IPS-20b (cell line): ENCODE results near the gene RGS9.

Experiments used
- H3K27ac ChIP-seq: one replicate; pipeline ENCODE4 v1.5.1; 2013; ENCODE audit warnings: low read length
- H3K27me3 ChIP-seq: 2 replicates; pipeline ENCODE4 v1.6.1; 2013; ENCODE audit warnings: mild to moderate bottlenecking, low read length, inconsistent platforms; ENCODE audit not compliant: insufficient read depth
- H3K36me3 ChIP-seq: 2 replicates; pipeline ENCODE4 v1.6.1; 2013; ENCODE audit warnings: low read depth, mild to moderate bottlenecking, inconsistent platforms, low read length, moderate library complexity; ENCODE audit not compliant: insufficient read depth
- H3K4me1 ChIP-seq: 2 replicates; pipeline ENCODE4 v1.6.1; 2013; ENCODE audit warnings: mild to moderate bottlenecking, control low read depth, inconsistent platforms, low read length, moderate library complexity; ENCODE audit not compliant: insufficient read depth
- H3K4me3 ChIP-seq: 2 replicates; pipeline ENCODE4 v1.5.1; 2013; ENCODE audit warnings: mild to moderate bottlenecking, low read length, inconsistent platforms
- H3K9ac ChIP-seq: 2 replicates; pipeline ENCODE4 v1.6.1; 2013; ENCODE audit warnings: low read depth, mild to moderate bottlenecking, inconsistent platforms, low read length, moderate library complexity
- H3K9me3 ChIP-seq: 2 replicates; pipeline ENCODE4 v1.6.1; 2013; ENCODE audit warnings: mild to moderate bottlenecking, low read depth, low read length, inconsistent platforms; ENCODE audit not compliant: insufficient read depth

Gene RGS9

DNA sequence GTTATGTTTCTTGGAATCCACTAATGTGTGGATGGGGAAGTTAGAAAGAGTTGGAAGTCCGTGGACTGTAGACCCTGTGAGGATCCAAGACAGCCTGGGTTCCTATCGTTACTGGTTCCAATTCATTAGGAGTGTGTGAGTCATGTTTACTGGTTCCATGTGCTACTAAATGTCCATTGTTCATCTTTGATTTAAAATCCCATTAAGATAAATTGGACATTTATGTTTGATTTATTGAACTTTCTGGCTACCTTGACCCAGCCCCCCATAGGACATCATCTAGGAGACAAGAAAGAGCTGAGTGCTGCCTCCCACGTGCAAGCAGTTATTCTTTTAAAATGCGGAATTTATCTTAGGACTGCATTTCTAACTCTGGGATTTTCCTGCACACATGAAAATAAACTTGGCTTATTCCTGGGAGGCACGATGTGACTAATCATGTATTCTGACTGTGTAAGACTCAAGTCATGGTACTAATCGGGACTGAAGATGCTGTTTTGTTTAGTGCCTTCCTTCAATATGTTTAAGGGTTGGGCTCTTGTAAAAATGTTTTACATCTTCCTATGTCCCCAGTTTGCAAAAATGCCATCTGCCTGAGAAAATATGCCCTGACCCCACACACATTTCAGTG, 53.4 kb downstream of the RGS9 start:
- Histone ChIP-seq H3K27ac (no peak overlapping the region), H3K27me3 (no peaks in the 10 kb centered on the region), H3K4me3 (no peak overlapping the region), H3K9me3 (no peaks in the 10 kb centered on the region), H3K9ac (no peak overlapping the region), H3K4me1 (peaks cover 11% of the 10 kb centered on the region), H3K36me3 (no peaks in the 10 kb centered on the region)

DNA sequence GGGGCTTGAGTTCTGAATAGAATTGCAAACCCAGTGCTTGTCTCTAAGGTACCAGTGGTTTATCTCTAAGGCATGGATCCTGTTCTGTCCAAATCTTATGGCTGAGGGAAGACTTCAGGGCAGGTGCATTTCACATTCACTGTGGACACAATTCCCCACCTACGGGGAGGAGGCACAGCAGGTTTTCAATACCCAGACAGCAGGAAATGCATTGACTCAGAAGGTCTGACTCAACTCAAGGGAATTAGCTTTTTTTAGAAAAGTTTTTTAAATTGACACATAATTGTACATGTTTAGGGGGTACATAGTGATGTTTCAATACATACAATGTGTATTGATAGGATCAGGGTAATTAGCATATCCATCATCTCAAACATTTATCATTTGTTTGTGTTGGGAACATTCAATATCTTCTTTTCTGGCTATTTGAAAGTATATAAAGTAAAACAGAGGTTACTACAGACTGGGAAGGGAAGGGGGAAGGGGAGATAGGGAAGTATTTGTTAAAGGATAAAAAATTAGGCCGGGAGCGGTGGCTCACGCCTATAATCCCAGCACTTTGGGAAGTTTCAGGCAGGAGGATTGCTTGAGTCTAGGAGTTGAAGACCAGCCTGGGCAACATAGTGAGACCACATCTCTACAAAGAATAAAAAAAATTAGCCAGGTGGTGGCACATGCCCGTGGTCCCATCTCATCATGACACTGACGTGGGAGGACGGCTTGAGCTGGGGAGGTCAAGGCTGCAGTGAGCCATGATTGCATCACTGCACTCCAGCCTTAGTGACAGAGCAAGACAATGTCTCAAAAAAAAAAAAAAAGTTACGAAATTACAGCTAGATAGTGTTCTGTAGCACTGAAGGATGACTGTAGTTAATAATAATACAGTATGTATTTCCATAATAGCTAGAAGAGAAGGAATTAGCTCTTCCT, 54.9 kb downstream of the RGS9 start:
- Histone ChIP-seq H3K27ac (no peak overlapping the region), H3K4me3 (no peak overlapping the region), H3K36me3 (no peaks in the 10 kb centered on the region), H3K4me1 (peaks cover 8% of the 10 kb centered on the region), H3K9me3 (no peaks in the 10 kb centered on the region), H3K27me3 (no peaks in the 10 kb centered on the region), H3K9ac (no peak overlapping the region; the same call in 1 of the 2 replicates)

DNA sequence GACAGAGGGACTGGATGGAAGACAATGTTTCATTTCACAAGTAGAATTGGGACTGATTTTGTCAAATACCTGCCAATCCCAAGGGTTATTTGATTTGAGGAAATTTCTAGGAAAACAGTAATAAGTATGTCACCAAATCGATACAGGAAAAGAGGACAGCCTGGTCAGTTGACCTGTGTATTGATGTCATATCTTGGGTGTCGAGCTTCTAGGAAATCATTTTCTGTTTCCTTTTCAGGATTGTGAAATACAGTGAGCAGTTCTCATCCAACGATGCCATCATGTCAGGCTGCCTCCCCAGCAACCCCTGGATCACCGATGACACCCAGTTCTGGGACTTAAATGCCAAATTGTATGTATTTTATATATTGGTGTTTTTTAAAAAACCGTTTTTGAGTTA, 56.1 kb downstream of the RGS9 start:
- Histone ChIP-seq H3K4me3 (no peak overlapping the region), H3K9me3 (no peaks in the 10 kb centered on the region), H3K4me1 (peaks cover 8% of the 10 kb centered on the region), H3K27me3 (no peaks in the 10 kb centered on the region), H3K27ac (no peak overlapping the region), H3K36me3 (no peaks in the 10 kb centered on the region), H3K9ac (no peak overlapping the region)

DNA sequence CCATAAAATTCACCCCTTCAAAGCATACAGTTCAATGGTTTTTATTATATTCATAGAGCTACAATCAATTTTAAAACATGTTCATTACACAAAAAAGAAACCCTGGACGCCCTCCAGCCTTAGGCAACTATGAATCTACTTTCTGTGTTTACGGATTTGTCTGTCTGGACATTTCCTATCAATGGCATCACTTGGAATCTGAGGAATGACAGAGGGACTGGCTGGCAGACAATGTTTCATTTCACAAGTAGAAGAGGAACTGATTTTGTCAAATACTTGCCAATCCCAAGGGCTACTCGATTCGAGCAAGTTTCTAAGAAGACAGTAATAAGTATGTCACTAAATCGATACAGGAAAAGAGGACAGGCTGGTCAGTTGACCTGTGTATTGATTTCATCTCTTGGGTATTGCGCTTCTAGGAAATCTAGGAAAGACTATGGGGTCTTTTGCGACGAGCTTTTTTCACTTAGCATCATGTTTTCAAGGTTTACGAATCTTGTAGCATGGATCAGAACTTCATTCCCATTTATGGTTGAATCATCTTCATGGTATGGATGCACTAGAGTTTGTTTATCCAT, 56.6 kb downstream of the RGS9 start:
- Histone ChIP-seq H3K9ac (no peak overlapping the region), H3K9me3 (no peaks in the 10 kb centered on the region), H3K27ac (no peak overlapping the region), H3K27me3 (no peaks in the 10 kb centered on the region), H3K36me3 (no peaks in the 10 kb centered on the region), H3K4me1 (peaks cover 8% of the 10 kb centered on the region), H3K4me3 (no peak overlapping the region)

DNA sequence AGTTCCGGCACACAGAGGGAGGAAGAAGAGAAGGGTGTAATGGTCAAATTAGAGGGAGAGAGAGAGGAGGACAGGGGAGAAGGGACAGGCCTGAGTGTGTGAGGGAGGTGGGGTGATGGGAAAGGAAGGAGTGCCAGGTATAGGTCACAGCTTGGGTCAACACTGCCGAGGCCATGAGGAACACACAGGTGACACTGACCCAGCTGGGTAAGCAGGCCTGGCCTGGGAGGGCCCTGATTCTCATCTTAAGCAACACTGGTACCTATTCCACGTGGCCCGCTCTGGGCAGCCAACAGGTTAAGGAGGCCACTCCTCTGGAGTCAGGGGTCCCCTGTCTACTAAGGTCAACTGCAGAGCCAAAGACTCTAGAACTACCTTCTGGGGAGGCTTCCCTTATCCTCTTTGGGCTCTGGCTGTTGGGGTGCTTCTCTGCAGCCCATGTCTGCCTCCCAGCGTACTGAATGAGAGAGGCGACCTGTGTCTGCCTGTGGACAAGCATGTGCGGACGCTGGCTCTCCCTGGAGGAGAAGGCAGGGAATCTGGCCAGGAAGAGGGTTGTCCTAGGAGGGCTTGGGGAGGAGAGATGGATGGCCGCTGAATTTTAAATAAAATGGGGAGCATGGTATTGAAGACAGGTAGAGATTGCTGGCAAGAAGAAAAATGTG, 57.6 kb downstream of the RGS9 start:
- peaks cover 8% of the 10 kb centered on the region for H3K4me1 ChIP-seq
- no peak overlapping the region for H3K27ac ChIP-seq
- H3K4me3 ChIP-seq: no peak overlapping the region
- no peak overlapping the region for H3K9ac ChIP-seq
- no peaks in the 10 kb centered on the region for H3K27me3 ChIP-seq
- H3K36me3 ChIP-seq: no peaks in the 10 kb centered on the region
- H3K9me3 ChIP-seq: no peaks in the 10 kb centered on the region

DNA sequence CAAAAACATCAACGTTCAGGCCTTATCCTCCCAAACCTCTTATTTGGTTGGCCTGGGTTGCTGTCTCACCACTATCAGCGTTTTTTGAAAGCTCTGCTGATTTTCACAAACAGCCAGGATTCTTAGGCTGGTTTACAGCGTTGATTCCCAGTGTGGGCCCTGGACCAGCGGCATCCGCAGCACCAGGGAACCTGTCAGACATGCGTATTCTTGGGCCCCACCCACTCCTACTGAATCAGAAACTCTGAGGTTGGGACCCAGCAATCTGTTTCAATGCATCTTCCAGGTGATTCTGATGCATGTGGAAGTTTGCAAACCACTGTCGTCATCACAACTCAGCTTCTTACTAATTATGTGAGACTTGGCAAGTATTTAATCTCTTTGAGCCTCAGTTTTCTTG, 58.5 kb downstream of the RGS9 start:
- Histone ChIP-seq H3K4me1 (peaks cover 8% of the 10 kb centered on the region), H3K9me3 (no peaks in the 10 kb centered on the region), H3K36me3 (no peaks in the 10 kb centered on the region), H3K27ac (no peak overlapping the region), H3K9ac (no peak overlapping the region), H3K4me3 (no peak overlapping the region), H3K27me3 (no peaks in the 10 kb centered on the region)

DNA sequence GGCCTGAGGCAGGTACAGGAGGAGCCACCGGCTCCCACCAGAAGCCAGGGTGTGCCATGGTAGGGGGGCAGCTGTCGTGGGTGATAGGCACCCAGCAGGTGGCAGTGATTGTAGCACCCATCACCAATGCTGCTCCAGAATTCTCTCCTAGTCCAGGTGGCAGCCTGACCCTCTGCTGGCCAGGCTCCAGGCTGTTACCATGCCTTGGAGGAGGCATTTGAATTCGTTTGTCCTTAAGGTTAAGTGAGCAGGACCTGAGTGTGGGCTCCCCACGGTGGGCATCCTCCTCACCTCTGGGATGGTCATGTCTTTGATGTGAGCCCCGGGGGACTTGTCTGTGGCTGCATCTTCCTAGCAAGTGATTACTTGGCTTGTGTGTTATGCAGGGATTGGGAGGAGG, 59.4 kb downstream of the RGS9 start:
- no peaks in the 10 kb centered on the region for H3K27me3 ChIP-seq
- no peak overlapping the region for H3K4me3 ChIP-seq
- H3K4me1 ChIP-seq: peaks cover 6% of the 10 kb centered on the region
- no peak overlapping the region for H3K27ac ChIP-seq
- no peaks in the 10 kb centered on the region for H3K9me3 ChIP-seq
- H3K36me3 ChIP-seq: no peaks in the 10 kb centered on the region
- no peak overlapping the region for H3K9ac ChIP-seq

DNA sequence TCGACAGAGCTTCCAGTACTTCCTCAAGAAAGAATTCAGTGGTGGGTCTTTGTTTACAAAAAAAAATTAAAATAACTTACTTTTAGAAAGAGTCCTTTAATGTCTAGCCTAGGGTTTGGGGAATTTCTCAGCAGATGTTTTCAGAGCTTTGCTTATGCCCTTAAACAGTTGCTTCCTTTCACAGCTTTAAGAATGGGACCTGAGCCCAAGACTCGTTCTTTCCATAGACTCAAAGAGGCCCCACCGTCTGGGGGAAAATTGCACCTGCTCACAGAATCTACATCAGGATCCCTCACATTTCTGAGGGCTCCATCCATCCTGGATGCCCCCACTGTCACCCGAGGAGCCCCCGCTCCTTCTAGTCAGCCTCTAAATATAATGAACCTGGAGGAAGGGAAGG, 60.0 kb downstream of the RGS9 start:
- H3K4me3 ChIP-seq: no peak overlapping the region
- no peak overlapping the region for H3K9ac ChIP-seq
- no peaks in the 10 kb centered on the region for H3K27me3 ChIP-seq
- H3K27ac ChIP-seq: no peak overlapping the region
- H3K9me3 ChIP-seq: no peaks in the 10 kb centered on the region
- H3K4me1 ChIP-seq: peaks cover under 1% of the 10 kb centered on the region; the same call in 1 of the 2 replicates
- H3K36me3 ChIP-seq: no peaks in the 10 kb centered on the region

DNA sequence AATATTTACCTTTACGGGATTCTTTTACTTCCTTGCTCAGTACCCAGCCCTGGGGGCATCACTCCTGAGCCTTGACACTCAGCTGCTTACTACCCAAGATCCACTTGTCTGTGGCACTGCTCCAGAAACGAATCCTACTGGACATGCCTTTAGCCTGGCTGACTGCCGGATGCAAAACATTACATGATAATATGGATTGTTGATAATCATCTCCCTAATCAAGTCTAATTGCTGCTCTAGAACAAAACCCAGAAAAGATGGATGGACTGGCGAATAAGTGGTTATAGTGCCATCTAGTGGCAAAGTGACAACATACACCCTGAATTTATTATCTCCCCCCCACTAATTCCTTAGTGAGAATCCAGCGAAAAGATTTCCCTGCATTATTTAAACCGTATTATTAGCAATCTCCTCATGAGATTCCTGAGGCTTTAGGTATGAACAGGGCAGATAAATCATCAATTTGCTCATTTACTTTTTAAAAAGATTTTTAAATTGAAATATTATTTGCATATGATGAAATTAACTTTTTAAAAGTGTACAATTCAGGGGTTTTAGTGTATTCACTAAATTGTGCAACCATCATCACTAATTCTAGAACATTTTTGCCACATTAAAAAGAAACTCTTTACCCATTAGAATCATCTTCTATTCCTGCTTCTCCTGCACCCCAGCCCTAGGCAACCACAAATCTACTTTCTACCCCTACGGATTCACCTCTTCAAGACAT, 61.6 kb downstream of the RGS9 start:
- Histone ChIP-seq H3K27ac (no peak overlapping the region), H3K27me3 (no peaks in the 10 kb centered on the region), H3K4me3 (no peak overlapping the region), H3K9me3 (no peaks in the 10 kb centered on the region), H3K9ac (no peak overlapping the region), H3K4me1 (no peaks in the 10 kb centered on the region), H3K36me3 (no peaks in the 10 kb centered on the region)

DNA sequence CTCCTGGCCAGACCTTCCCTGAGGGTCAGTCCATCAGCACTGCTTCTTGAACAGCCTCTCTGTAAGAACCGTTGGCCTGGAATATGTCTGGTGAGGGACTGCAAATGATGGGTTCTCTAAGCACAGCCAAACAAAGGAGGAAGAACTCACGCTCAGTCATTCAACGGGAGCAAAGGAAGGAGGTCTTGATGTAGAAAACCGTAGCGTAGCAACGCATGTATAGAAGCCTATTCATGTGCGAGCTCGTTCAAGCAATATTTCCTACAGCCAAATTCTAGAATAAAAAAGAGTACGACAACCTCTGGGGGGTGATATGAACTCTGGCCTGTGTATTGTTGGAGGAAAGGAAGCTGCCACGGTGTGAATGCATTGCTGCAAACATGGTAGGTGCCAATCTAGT, 64.2 kb downstream of the RGS9 start:
- no peaks in the 10 kb centered on the region for H3K4me1 ChIP-seq
- no peak overlapping the region for H3K9ac ChIP-seq
- H3K27ac ChIP-seq: no peak overlapping the region
- no peak overlapping the region for H3K4me3 ChIP-seq
- H3K9me3 ChIP-seq: no peaks in the 10 kb centered on the region
- H3K27me3 ChIP-seq: no peaks in the 10 kb centered on the region
- H3K36me3 ChIP-seq: no peaks in the 10 kb centered on the region

DNA sequence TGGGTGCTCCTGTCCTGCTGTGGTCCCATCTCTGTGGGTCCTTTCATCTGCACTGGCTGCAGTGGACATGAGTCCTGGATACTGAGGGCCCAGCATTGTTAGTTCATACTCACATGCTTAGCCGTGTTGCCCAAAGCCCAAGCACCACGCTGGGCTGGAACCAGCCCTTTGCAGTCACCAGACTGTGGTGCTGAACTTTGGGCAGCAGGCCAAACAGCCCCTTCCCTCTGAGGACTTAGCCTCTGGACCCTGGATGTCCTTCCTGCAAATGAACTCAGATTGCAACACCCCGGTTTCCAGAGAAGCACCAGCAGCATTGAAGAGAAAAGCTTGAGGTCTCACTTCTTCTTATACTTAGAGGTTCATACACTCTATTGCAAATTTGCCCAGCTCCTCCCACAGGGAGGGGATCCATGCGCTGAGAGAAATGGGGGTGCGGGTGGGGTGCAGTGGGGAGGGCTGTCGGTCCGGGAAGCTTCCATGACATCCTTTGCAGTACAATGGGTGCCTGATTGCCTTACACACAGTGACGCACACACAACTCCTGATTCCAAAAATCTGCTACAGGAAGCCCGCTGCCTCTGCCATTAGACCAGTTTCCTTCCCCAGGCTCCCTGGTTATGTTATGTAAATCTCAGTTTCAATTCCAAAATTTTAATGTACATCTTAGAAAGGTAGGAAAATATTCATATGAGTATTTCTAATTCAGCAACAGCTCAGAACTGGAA, 65.8 kb downstream of the RGS9 start:
- no peak overlapping the region for H3K9ac ChIP-seq
- H3K4me1 ChIP-seq: no peaks in the 10 kb centered on the region
- no peaks in the 10 kb centered on the region for H3K36me3 ChIP-seq
- no peak overlapping the region for H3K27ac ChIP-seq
- no peak overlapping the region for H3K4me3 ChIP-seq
- no peaks in the 10 kb centered on the region for H3K27me3 ChIP-seq
- no peaks in the 10 kb centered on the region for H3K9me3 ChIP-seq
